ENCODE measurements around the gene AMZ1.

DNA sequence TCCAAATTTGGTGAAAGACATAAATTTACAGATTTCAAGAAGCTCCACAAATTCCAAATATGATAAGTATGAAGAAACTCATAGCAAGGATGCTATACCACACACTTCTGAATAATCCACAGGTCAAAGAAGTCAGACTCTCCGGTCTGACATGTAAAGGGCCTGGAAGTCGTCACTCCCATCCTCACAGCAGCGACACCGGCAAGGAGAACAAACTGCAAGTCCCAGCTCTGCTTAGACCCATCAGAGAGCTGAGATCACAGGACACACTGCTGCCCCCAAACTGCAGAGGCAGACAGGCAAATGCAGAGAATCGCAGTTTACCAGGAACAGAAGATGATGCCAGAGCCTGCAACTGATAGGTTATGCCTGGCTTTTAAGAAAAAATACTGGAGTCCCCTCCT is 62.0 kb downstream of the AMZ1 start:
- TF ChIP-seq POLR2A (IDR thresholded peaks at IDR 0.05) (no peak), POLR2AphosphoS5 (IDR thresholded peaks at IDR 0.05) (no peak)
- TF ChIP-seq, protein P1, sequence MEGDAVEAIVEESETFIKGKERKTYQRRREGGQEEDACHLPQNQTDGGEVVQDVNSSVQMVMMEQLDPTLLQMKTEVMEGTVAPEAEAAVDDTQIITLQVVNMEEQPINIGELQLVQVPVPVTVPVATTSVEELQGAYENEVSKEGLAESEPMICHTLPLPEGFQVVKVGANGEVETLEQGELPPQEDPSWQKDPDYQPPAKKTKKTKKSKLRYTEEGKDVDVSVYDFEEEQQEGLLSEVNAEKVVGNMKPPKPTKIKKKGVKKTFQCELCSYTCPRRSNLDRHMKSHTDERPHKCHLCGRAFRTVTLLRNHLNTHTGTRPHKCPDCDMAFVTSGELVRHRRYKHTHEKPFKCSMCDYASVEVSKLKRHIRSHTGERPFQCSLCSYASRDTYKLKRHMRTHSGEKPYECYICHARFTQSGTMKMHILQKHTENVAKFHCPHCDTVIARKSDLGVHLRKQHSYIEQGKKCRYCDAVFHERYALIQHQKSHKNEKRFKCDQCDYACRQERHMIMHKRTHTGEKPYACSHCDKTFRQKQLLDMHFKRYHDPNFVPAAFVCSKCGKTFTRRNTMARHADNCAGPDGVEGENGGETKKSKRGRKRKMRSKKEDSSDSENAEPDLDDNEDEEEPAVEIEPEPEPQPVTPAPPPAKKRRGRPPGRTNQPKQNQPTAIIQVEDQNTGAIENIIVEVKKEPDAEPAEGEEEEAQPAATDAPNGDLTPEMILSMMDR (IDR thresholded peaks at IDR 0.05): no peak

Measured in prostate gland (tissue), 2 donors.